C4-2B (cell line): Measurements from ENCODE around the gene ERFE.

Source experiments
- H3K27ac ChIP-seq: fragments of 450-650 bp; 2 replicates; pipeline ENCODE4 v1.5.1; 2017
- CTCF ChIP-seq: fragments of 450-650 bp; conservative IDR thresholded peaks from 2 replicates; pipeline ENCODE4 v1.5.1; 2017; ENCODE audit warnings: mild to moderate bottlenecking
- ZFX ChIP-seq: fragments of 450-650 bp; IDR thresholded peaks from 2 replicates; pipeline ENCODE4 v1.6.1; 2017

The ERFE gene

GRCh38 chr2:238158018-238158508 lies 707 bp upstream of the ERFE start:
- TF ChIP-seq CTCF (no peak), ZFX (no peak)
- H3K27ac ChIP-seq = no peak overlapping the region

GRCh38 chr2:238159071-238159539 lies 335 bp downstream of the ERFE start:
- peak; percentile 58 for TF ChIP-seq CTCF
- TF ChIP-seq ZFX = peak; percentile 14; the same call in 1 of the 2 replicates
- peak overlapping the region; percentile 34 for H3K27ac ChIP-seq

- TF ChIP-seq CTCF = no peak
- no peak for TF ChIP-seq ZFX
- H3K27ac ChIP-seq = no peak overlapping the region
These were observed 963 bp downstream of the ERFE start for GRCh38 chr2:238159661-238160205.

- no peak overlapping the region for H3K27ac ChIP-seq
- TF ChIP-seq CTCF = no peak; the same call in 1 of the 2 replicates
- TF ChIP-seq ZFX = no peak
These were observed 1.7 kb downstream of the ERFE start for GRCh38 chr2:238160206-238161129.

GRCh38 chr2:238161291-238162051 lies 2.7 kb downstream of the ERFE start:
- TF ChIP-seq CTCF (no peak), ZFX (no peak)

GRCh38 chr2:238162251-238162845 lies 3.6 kb downstream of the ERFE start:
- no peak overlapping the region for H3K27ac ChIP-seq
- TF ChIP-seq CTCF (no peak), ZFX (no peak)

More at GRCh38 chr2:238161291-238162051, 2.7 kb downstream of the ERFE start:
- H3K27ac ChIP-seq = no peak overlapping the region
